HG02678 (cell line): ENCODE measurements around the gene ARMC3.
"Not testable (repeated sequence)": the region's sequence is repeated elsewhere in the genome, so short reads cannot be mapped to it uniquely, and the experiment has no call there.

Source experiments
- ATAC-seq: cut with Tn5 transposase; IDR thresholded peaks from one replicate; pipeline ENCODE4 v1.9.1; 2021; ENCODE audit warnings: mild to moderate bottlenecking, moderate library complexity; ENCODE audit not compliant: unreplicated experiment

The ARMC3 gene

DNA sequence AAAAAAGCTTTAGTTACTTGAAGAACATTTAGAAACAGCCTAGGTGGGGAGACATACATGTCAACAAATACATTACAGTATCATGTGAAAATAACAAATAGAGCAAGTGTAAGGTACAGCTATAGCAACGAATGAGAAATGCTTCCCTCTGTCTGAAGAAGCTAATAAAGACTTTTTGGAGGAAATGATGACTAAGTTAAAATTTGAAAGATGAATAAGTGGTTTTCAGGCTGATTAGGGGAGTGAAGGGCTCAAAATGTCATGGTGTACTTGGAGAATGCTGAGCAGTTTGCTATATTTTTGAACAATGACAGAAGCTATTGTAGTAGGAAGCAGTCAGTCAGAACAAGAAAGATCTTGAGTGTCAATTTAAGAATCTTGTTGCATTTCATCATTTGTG, 2.8 kb upstream of the ARMC3 start:
- no peak for ATAC-seq

DNA sequence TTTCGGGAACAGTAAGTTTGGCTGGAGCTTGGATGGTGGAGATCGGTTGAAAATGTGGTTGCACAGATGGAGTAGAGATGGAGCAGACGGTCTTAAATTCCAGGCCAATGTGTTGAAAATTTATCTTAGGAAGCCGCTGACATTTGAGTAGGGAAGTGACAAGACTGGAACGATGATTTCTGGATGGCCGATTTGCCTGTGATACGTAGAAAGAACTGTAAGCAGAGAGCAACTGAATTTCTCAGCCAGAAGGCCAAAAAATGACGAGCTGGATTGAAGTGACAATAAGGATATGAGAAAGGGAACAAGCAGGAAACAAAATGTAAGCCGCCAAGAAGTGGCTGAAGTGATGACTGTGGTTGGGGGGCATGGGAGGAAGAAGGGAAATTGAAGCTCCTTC, 687 bp upstream of the ARMC3 start:
- ATAC-seq: no peak

DNA sequence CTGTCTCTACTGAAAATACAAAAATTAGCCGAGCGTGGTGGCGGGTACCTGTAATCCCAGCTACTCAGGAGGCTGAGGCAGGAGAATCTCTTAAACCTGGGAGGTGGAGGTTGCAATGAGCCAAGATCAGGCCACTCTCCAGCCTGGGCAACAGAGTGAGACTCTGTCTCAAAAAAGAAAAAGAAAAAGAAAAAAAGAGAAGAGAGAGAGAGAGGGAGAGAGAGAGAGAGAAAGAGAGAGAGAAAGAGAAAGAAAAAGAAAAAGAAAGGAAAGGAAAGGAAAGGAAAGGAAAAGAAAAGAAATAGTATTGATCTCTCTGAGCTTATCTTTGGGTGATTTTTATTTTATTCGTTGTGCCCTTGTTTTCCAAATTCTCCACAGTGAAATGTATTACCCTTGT, 1.2 kb downstream of the ARMC3 start:
- not testable (repeated sequence) for ATAC-seq

- ATAC-seq: peak; percentile 55
Measured at GRCh38 chr10:22931948-22932347, 4.1 kb downstream of the ARMC3 start.

DNA sequence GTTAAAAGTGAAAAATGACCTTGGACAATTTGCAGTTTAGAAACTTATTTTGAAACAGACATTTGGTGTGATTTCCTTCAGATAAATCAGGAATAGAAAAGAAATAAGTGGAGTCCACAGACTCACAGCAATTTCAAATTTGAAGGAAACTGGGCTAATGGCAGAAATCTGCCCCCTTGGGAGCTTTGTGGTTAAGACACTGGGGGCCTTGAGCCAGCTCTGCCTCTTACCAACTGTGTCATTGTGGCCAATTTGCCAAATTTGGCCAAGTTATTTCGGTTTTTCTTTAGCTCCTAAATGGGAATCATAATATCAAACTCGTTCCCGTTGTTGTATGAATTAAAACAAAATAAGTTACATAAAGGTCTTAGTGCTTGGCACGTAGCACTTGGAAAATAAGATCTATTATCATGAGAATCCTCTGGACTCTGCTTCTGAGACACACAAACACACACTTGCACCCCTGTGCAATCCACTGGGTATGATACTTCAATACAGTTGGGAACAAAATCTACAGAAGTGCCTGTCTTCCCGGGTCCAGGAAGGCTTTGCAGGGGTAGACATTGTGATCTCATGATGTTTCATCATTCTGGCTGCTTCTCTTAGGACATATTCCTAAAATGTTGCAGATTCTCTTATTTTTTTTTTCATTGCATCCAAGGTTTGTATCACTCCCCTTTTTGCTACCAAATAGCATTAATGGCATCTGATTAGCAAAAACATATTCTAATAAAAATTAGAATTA, 4.9 kb downstream of the ARMC3 start:
- no peak for ATAC-seq

- no peak for ATAC-seq
Measured at GRCh38 chr10:22934726-22935125, 6.9 kb downstream of the ARMC3 start.

GRCh38 chr10:22942437-22942836, 14.6 kb downstream of the ARMC3 start:
- ATAC-seq: no peak

DNA sequence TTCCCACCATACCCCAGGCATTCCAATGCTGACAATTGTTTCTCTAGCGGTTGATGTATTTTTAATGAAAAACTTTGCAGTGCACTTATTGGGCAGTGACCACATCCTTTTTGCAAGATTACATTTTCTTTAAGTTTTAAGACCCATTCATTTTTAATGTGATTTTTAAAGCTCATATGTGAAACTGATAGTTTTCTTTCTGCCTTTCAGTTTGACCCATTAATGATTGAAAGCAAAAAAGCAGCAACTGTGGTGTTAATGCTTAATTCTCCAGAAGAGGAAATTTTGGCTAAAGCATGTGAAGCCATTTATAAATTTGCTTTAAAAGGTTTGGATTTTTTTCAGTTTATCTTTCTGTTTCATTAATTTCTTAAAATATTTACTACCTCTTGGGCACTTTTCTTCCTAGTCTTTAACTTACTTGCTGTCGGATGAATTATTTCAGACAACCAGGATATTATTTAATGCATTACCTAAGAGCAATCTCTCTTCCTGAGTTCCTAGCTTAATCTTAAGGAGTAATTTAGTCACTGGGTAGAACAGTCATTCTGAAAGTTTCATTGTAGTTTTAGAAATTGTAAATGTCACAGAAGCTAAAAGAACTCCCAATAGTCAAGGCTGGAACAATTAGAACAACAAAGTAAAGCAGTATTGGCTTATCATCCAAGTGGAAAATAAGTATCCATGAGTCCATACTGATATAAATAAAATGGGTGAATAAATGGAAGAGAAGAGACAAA, 18.3 kb downstream of the ARMC3 start:
- peak; percentile 76 for ATAC-seq

DNA sequence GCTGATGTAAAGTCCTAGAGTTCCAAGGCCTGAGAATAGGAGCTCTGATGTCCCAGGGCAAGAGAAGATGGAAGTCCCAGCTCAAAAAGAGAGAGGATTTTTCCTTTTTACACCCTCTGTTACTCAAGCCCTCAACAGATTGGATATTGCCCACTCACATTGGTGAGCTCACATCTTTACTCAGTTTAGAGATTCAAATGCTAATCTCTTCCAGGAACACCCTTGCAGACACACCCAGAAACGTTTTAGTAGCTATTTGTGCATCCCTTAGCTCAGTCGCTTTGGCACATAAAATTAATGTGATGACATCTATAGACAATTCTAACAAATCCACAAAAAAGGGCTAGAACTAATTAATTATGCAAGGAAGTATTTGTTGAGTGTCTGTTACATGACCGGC, 27.1 kb downstream of the ARMC3 start:
- no peak for ATAC-seq

GRCh38 chr10:22958338-22958737, 30.5 kb downstream of the ARMC3 start:
- ATAC-seq: no peak

- no peak for ATAC-seq
Measured at GRCh38 chr10:22959292-22959691, 31.4 kb downstream of the ARMC3 start.

- ATAC-seq: no peak
Measured at GRCh38 chr10:22959950-22960349, 32.1 kb downstream of the ARMC3 start.

- ATAC-seq: no peak
Measured at GRCh38 chr10:22962817-22963216, 35.0 kb downstream of the ARMC3 start.

- ATAC-seq: no peak
Measured at GRCh38 chr10:22969704-22970103, 41.9 kb downstream of the ARMC3 start.

- ATAC-seq: no peak
Measured at GRCh38 chr10:22976534-22976933, 48.7 kb downstream of the ARMC3 start.

DNA sequence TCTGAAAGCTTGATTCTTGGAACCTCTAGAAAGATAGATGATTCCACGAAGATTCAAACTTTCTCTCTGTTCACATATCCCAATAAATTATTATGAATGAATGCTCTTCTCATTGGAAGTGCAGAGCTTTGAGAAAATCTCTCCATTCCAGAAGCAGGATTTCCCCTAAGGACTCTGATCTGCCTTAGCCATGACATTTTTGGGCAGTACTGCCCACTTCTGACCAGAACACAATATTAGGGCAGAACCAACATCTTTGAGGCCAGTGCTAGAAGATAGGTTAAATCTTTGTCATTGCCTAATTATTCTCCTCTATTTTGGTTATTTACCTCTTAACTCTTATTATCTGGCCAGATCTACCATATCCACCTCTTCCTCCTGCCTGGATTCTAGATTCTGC, 49.9 kb downstream of the ARMC3 start:
- no peak for ATAC-seq

DNA sequence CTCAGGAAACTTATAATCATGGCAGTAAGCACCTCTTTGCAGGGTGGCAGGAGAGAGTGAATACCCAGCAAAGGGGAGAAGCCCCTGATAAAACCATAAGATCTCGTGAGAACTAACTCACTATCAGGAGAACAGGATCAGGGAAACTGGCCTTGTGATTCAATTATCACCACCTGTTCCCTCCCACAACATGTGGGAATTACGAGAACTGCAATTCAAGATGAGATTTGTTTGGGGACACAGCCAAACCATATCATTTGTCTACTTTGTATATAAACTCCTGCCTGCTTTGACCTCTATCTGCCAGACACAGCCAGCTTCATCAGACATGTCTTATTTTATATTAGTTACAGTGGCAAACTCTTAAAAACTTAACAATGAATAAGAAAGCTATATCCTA, 50.4 kb downstream of the ARMC3 start:
- ATAC-seq: no peak

DNA sequence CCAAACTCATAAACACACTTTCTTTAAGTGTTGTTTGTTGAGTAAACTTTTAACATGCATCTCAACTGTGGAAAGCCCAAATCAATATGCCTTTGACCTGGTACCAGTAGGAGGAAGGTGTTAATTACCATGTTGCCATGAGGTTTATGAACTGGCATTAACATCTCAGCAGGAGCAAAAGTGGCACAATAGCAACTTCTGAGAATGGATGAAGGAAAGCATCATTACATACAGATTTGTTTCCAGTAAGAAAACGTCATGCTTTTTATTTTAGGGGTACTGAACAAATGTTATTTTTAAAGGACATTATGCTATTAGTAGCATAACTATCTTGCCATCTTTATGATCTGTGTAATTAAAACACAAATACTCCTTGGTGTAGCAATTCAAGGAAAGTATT, 51.1 kb downstream of the ARMC3 start:
- no peak for ATAC-seq

- no peak for ATAC-seq
Measured at GRCh38 chr10:22980822-22981221, 53.0 kb downstream of the ARMC3 start.

DNA sequence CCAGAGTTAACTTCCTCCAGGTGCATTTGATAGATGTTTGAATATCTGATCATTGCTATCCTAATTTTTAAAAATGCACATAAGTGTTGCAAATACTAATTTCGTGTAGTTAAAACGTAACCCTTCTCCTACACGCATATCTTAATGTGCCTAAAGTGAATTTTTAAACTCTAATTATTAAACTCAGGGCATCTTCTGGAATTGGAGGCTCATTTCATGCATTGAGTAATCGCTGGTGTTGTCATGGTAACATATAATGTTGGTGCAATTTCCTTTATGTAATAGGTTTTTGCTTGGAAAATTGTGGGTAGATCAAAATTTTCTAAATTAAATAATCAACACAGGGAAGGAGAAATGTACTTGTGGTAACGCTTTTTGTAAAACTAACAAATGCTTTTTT, 56.2 kb downstream of the ARMC3 start:
- no peak for ATAC-seq

GRCh38 chr10:22986771-22987542, 59.1 kb downstream of the ARMC3 start:
- ATAC-seq: peak; percentile 63
